ENCODE measurements around the gene TAS2R16.
A peak's percentile ranks its signal among the peaks of the same experiment; 100 is the strongest.

Gene TAS2R16

GRCh38 chr7:122987463-122987862 lies 8.0 kb downstream of the TAS2R16 start:
- TF ChIP-seq CTCF (IDR thresholded peaks at IDR 0.05; ENCODE audit: low read depth, low read length, missing control alignments) = no peak
- H3K4me3 ChIP-seq (ENCODE audit: low read depth, low read length) = no peak overlapping the region
- DNase-seq (ENCODE audit: low read depth) = no peak
- in situ Hi-C loops (cut with HindIII; ENCODE audit: low sequenced_read_pairs) = no loop called here

GRCh38 chr7:122984021-122984420 lies 11.5 kb downstream of the TAS2R16 start:
- H3K4me3 ChIP-seq (ENCODE audit: low read depth, low read length) = no peak overlapping the region
- in situ Hi-C loops (cut with HindIII; ENCODE audit: low sequenced_read_pairs) = no loop called here
- no peak for TF ChIP-seq CTCF (IDR thresholded peaks at IDR 0.05; ENCODE audit: low read depth, low read length, missing control alignments)
- DNase-seq (ENCODE audit: low read depth) = no peak

GRCh38 chr7:122983261-122983660 lies 12.2 kb downstream of the TAS2R16 start:
- no peak for DNase-seq (ENCODE audit: low read depth)
- TF ChIP-seq CTCF (IDR thresholded peaks at IDR 0.05; ENCODE audit: low read depth, low read length, missing control alignments) = no peak
- no peak overlapping the region for H3K4me3 ChIP-seq (ENCODE audit: low read depth, low read length)
- in situ Hi-C loops (cut with HindIII; ENCODE audit: low sequenced_read_pairs) = no loop called here

GRCh38 chr7:122975341-122975740 lies 20.2 kb downstream of the TAS2R16 start:
- no peak overlapping the region for H3K4me3 ChIP-seq (ENCODE audit: low read depth, low read length)
- in situ Hi-C loops (cut with HindIII; ENCODE audit: low sequenced_read_pairs) = no loop called here
- DNase-seq (ENCODE audit: low read depth) = peak; percentile 61
- no peak for TF ChIP-seq CTCF (IDR thresholded peaks at IDR 0.05; ENCODE audit: low read depth, low read length, missing control alignments)

- in situ Hi-C loops (cut with HindIII; ENCODE audit: low sequenced_read_pairs) = no loop called here
- no peak for DNase-seq (ENCODE audit: low read depth)
- no peak for TF ChIP-seq CTCF (IDR thresholded peaks at IDR 0.05; ENCODE audit: low read depth, low read length, missing control alignments)
- H3K4me3 ChIP-seq (ENCODE audit: low read depth, low read length) = no peak overlapping the region
These were observed 21.3 kb downstream of the TAS2R16 start for GRCh38 chr7:122974229-122974628.

GRCh38 chr7:122972056-122972455 lies 23.4 kb downstream of the TAS2R16 start:
- no peak for DNase-seq (ENCODE audit: low read depth)
- in situ Hi-C loops (cut with HindIII; ENCODE audit: low sequenced_read_pairs) = no loop called here
- TF ChIP-seq CTCF (IDR thresholded peaks at IDR 0.05; ENCODE audit: low read depth, low read length, missing control alignments) = no peak
- no peak overlapping the region for H3K4me3 ChIP-seq (ENCODE audit: low read depth, low read length)

Data from astrocyte of the cerebellum (primary cell).